ENCODE results near the gene KIAA1671. TPM values are rescaled to one million over a fixed set of nuclear protein-coding genes. Genes with fewer than 3 reads are reported as not detected.

Gene KIAA1671
- total RNA-seq, 1 experiment from 2014 or later, result 68.1 TPM

- H3K9me3 Mint-ChIP-seq (ENCODE audit: unreplicated experiment), result no peaks in the 10 kb centered on the region
- CTCF ChIA-PET, result interaction anchor here (1.2 kb wide), 1 partner anchor 41 kb away, joined by 3 read pairs; no protein-coding TSS in a partner anchor
- H3K36me3 Mint-ChIP-seq (ENCODE audit: insufficient read depth, unreplicated experiment), result peaks cover 29% of the 10 kb centered on the region
- intact Hi-C loops (cut with micrococcal nuclease), result no loop called here
- no TSS peak for BruUV-seq (replicated peaks)
- H3K4me1 Mint-ChIP-seq (ENCODE audit: insufficient read depth, unreplicated experiment), result peaks cover 11% of the 10 kb centered on the region
- H3K4me3 Mint-ChIP-seq (ENCODE audit: unreplicated experiment), result no peak overlapping the region
- peak overlapping the region; percentile 86 for H3K27ac Mint-ChIP-seq (ENCODE audit: low read depth, unreplicated experiment)
- H3K27me3 Mint-ChIP-seq (ENCODE audit: insufficient read depth, unreplicated experiment), result no peaks in the 10 kb centered on the region
- POLR2A ChIA-PET, result interaction anchor here (0.6 to 1.8 kb wide), 4 partner anchors 11 to 23 kb away, joined by 3 to 4 read pairs (median 4); no protein-coding TSS in a partner anchor
- DNase-seq (ENCODE audit: unreplicated experiment), result no peak
- TF ChIP-seq CTCF (IDR thresholded peaks at IDR 0.05; ENCODE audit: unreplicated experiment), result no peak
These were observed 55.1 kb downstream of the KIAA1671 start for GRCh38 chr22:25007444-25008106.

- Mint-ChIP-seq H3K36me3 (ENCODE audit: insufficient read depth, unreplicated experiment) (peaks cover 29% of the 10 kb centered on the region), H3K4me1 (ENCODE audit: insufficient read depth, unreplicated experiment) (peaks cover 10% of the 10 kb centered on the region), H3K27me3 (ENCODE audit: insufficient read depth, unreplicated experiment) (no peaks in the 10 kb centered on the region), H3K27ac (ENCODE audit: low read depth, unreplicated experiment) (peak overlapping the region; percentile 42), H3K4me3 (ENCODE audit: unreplicated experiment) (no peak overlapping the region), H3K9me3 (ENCODE audit: unreplicated experiment) (no peaks in the 10 kb centered on the region)
- POLR2A ChIA-PET, result interaction anchor here (0.5 to 1.8 kb wide), 3 partner anchors 13 to 18 kb away, joined by 3 to 4 read pairs (median 4); no protein-coding TSS in a partner anchor
- no TSS peak for BruUV-seq (replicated peaks)
- no peak for DNase-seq (ENCODE audit: unreplicated experiment)
- intact Hi-C loops (cut with micrococcal nuclease), result no loop called here
- CTCF ChIA-PET, result interaction anchor here (0.6 kb wide), 4 partner anchors 11 to 44 kb away, joined by 3 to 4 read pairs (median 3); no protein-coding TSS in a partner anchor
- no peak for TF ChIP-seq CTCF (IDR thresholded peaks at IDR 0.05; ENCODE audit: unreplicated experiment)
These were observed 56.1 kb downstream of the KIAA1671 start for GRCh38 chr22:25008666-25009065.

GRCh38 chr22:25012741-25013143 lies 60.2 kb downstream of the KIAA1671 start:
- Mint-ChIP-seq H3K9me3 (ENCODE audit: unreplicated experiment) (no peaks in the 10 kb centered on the region), H3K36me3 (ENCODE audit: insufficient read depth, unreplicated experiment) (peaks cover 44% of the 10 kb centered on the region), H3K4me3 (ENCODE audit: unreplicated experiment) (no peak overlapping the region), H3K27me3 (ENCODE audit: insufficient read depth, unreplicated experiment) (no peaks in the 10 kb centered on the region), H3K4me1 (ENCODE audit: insufficient read depth, unreplicated experiment) (peaks cover 8% of the 10 kb centered on the region), H3K27ac (ENCODE audit: low read depth, unreplicated experiment) (peak overlapping the region; percentile 12)
- no TSS peak for BruUV-seq (replicated peaks)
- POLR2A ChIA-PET, result interaction anchor here (1.5 to 2.0 kb wide), 2 partner anchors 11 to 19 kb away, joined by 3 to 5 read pairs; no protein-coding TSS in a partner anchor
- CTCF ChIA-PET, result interaction anchor here (0.7 to 3.0 kb wide), 3 partner anchors 13 to 39 kb away, joined by 3 to 20 read pairs (median 4); no protein-coding TSS in a partner anchor
- intact Hi-C loops (cut with micrococcal nuclease), result no loop called here
- DNase-seq (ENCODE audit: unreplicated experiment), result no peak
- TF ChIP-seq CTCF (IDR thresholded peaks at IDR 0.05; ENCODE audit: unreplicated experiment), result no peak

GRCh38 chr22:25013607-25014006 lies 61.1 kb downstream of the KIAA1671 start:
- no peak for DNase-seq (ENCODE audit: unreplicated experiment)
- ChIA-PET CTCF (interaction anchor here (0.6 to 3.0 kb wide), 7 partner anchors 12 to 857 kb away, joined by 3 to 20 read pairs (median 4); no protein-coding TSS in a partner anchor), POLR2A (interaction anchor here (0.7 to 2.0 kb wide), 5 partner anchors 9 to 47 kb away, joined by 3 to 5 read pairs (median 4); no protein-coding TSS in a partner anchor)
- TF ChIP-seq CTCF (IDR thresholded peaks at IDR 0.05; ENCODE audit: unreplicated experiment), result no peak
- Mint-ChIP-seq H3K36me3 (ENCODE audit: insufficient read depth, unreplicated experiment) (peaks cover 50% of the 10 kb centered on the region), H3K27me3 (ENCODE audit: insufficient read depth, unreplicated experiment) (no peaks in the 10 kb centered on the region), H3K9me3 (ENCODE audit: unreplicated experiment) (no peaks in the 10 kb centered on the region), H3K4me3 (ENCODE audit: unreplicated experiment) (no peak overlapping the region), H3K27ac (ENCODE audit: low read depth, unreplicated experiment) (peak overlapping the region; percentile 12), H3K4me1 (ENCODE audit: insufficient read depth, unreplicated experiment) (peaks cover 14% of the 10 kb centered on the region)
- BruUV-seq (replicated peaks), result no TSS peak
- intact Hi-C loops (cut with micrococcal nuclease), result no loop called here

Data from MCF 10A (cell line).